Muscle of arm (tissue), 12 donors: ENCODE measurements around the gene C11orf71. TPM values are rescaled to one million over a fixed set of nuclear protein-coding genes. Genes with fewer than 3 reads are reported as not detected.

Source experiments
- DNase-seq: peaks from one replicate; pipeline ENCODE4 v3.0.0-alpha.2; 2013
- polyA plus RNA-seq, 12 donors: library from polyadenylated mRNA; unstranded; fragments of 120-200 nt; gene quantifications; one replicate each; pipeline ENCODE4 v1.2.1, GENCODE V29; 2013; ENCODE audit not compliant: insufficient read length in 12 of 12

C11orf71 gene
- polyA plus RNA-seq, 12 donors = 8.1 to 14.5 (median 9.4) TPM; not detected in 1

DNA sequence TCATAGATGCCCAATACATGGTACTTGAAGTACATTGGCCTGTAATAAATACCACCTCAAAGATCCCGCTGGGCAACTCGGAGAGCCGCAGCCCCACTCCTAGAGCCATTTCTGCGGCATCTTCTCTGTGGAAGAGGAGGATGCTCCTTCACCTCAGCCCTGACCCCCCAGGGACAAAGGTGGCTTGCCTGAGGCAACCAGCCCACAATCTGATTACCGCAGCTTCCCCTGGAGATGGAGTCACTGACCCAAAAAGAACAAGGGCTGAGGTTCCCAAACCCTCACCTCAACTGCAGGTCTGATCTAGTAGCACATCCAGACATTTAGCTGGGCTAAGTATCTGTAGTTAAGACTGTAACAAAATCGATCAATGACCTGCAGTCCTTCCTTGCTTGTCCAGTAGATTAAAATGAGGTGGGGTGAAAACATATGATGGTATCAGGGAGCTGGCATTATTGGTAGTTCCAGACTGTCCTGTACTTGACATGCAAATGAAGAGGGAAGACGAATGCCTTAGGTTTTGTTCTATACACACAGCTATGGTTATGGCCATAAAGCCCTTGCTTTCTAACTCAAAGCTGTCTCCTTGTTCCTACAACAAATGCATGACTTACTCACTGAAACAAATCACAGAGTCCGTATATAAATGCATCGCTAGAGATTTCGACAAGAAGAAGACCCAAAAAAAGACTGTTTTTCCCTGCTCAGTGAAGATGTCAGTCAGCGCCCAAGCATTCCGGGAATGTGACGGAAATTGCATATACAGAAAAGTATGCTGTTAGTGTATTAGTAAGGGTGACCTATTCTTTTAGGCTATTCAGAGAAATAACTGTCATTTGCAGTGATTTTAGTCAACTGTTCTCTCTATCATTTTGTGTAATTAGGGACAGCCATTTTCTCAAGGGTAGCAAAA, 33.7 kb downstream of the C11orf71 start:
- no peak for DNase-seq

DNA sequence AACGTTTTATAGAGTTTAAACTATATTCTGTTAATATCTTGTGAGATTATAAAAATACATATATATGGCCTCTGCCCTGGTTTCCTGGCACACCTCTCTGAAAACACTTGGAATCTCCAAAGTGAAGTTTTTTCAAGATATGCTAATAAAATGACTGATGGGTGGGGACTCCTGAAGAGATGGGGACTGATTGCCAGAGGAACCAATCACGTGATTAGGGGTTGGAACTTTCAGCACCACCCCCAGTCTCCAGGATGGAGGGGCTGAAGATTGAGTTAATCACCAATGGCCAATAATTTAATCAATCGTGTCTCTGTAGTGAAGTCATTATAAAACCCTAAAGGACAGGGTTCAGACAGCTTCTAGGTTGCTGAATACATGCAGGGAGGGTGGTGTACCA, 37.4 kb downstream of the C11orf71 start:
- no peak for DNase-seq

DNA sequence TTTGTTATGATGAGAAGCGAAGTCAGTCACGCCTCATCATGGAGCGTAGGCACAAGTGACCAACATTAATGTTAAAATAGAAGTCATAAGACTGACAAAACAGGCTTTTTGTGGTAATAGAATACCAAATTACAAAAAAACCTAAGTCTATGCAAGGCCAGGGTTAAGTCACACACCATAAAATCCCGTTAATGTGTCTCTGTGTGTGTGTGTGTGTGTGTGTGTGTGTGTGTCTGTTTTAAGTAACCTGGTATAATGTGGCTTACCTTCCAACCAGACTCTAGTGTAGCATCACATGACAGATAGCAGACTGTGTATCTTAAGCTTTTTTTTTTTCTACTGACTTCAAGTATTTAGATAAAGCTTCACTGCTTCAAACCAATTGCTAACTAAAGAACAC, 38.0 kb downstream of the C11orf71 start:
- DNase-seq = no peak

DNA sequence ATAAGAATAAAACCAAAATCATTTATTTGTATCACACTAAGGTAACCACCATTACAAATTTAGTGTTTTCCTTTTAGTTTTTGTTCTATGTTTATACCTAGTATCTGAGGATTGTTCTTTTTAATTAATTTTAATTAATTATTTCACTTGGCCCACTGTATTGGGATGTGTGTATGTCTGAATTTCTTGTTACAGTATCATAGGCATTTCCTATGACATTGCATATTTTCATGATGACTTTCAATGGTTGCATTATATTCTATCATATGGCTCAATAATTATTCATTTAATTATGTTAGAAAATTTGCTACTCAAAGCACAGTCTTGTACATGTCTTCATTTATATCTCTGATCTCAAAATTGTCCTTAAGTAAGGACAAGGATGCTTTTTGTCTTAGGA, 41.0 kb downstream of the C11orf71 start:
- DNase-seq = no peak

DNA sequence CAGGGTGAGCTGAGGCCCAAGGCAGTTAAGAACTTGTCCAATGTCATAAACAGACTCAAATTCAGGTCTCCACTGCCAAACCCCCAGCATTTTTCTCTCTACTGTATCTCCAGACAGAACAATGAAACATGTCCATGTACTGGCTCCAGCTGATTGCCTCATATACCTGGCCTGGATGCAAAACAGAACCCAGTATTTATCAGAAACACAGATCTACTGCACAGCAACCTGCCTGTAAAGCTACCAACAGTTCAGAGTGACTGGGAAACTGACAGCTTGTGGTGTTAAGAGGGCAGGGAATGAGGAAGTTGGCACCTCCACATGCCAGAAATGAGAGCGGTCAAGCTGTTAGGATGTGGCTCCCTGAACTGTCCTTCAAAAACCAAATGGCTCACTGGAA, 41.6 kb downstream of the C11orf71 start:
- no peak for DNase-seq

DNA sequence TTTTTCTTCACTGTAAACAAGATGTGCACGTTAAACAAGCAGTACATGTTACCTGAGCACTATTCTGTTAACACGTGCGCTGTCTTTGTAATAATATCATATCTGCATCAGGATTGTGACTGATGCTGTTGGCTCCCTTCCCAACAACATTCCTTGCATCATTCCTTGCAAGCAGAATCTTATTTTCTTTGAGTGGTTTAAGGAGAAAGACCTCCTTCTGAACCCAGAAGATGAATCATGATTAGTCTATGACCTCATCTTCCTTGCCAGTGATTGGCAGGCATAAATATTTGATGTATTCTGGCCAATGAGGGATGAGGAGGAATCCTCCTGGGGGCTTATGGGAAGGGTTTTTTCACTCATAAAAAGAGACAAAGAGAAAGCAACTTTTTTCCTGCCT, 46.2 kb downstream of the C11orf71 start:
- peak; percentile 15 for DNase-seq

DNA sequence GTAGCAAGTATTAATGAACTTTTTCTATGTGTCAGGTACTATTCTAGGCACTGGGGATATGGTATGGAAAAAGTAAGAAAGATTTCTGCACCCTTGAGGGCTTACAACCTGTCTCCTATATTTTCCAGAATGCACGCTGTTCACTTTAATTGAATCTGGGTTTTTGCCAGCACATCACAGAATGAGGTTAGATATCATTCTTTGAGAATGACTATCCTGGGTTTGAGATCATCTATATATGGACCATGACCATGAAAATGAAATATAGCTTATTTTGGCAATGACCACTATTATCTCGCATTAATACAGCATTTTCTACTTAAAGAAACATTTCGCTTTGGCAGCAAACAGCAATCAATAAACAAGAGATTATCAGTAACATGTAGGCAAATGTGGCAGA, 46.9 kb downstream of the C11orf71 start:
- no peak for DNase-seq

DNA sequence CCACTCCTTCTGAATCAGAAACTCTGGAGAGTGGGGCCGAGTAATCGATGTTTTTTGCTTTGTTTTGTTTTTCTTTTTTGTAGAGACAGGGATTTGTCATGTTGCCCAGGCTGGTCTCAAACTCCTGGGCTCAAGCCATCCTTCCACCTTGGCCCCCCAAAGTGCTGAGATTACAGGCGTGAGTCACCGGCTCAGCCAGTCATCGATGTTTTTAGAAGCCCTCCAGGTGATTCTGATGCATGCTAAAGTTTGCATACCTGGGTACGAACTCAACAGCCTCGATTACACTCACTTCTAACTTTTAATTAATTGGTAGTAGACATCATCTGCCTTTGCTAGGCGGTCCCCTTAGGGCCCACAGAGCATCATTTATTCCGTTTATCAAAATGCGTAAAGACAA, 50.3 kb downstream of the C11orf71 start:
- no peak for DNase-seq

Other genes starting within 250 kb of the C11orf71 start
- gene NNMT, start 104.1 kb downstream of the C11orf71 start, polyA plus RNA-seq = 10 to 100 TPM in 11 of 12 donors, not detected in 1; 16.8 to 96.1 (median 45.8) TPM
- 10 to 100 TPM in 11 of 12 donors, not detected in 1; 23.7 to 50.0 (median 32.4) TPM for gene RBM7, start 155 bp upstream of the C11orf71 start, polyA plus RNA-seq
- 10 to 100 TPM in 11 of 12 donors, not detected in 1; 42.4 to 90.9 (median 61.8) TPM for gene REXO2, start 39.0 kb upstream of the C11orf71 start, polyA plus RNA-seq
- gene NXPE1, start 159.4 kb upstream of the C11orf71 start, polyA plus RNA-seq = 1 to 10 TPM in 1 of 12 donors, under 1 TPM in 1, not detected in 10; 0.12 to 8.8 TPM
- gene NXPE4, start 195.3 kb upstream of the C11orf71 start, polyA plus RNA-seq = under 1 TPM in 1 of 12 donors, not detected in 11; 0.09 TPM